GM23338 (cell line): ENCODE measurements around the gene TMEM269. TPM values are rescaled to one million over a fixed set of nuclear protein-coding genes. Genes with fewer than 3 reads are reported as not detected.
A peak's percentile ranks its signal among the peaks of the same experiment; 100 is the strongest.

Source experiments
- ATAC-seq: fragments of 200-7000 bp; cut with Tn5 transposase; 3 replicates; pipeline ENCODE4 v1.9.1; 2020
- DNase-seq: peaks from one replicate; pipeline ENCODE4 v3.0.0-alpha.2; 2015; ENCODE audit warnings: low spot score
- H2AFZ ChIP-seq: fragments of 200-600 bp; sonication (generic); 2 replicates; pipeline ENCODE4 v1.8.0; 2016; ENCODE audit warnings: antibody characterized with exemption, mild to moderate bottlenecking, moderate library complexity
- H3F3A ChIP-seq: fragments of 200-600 bp; sonication (generic); replicated peaks from 2 replicates; pipeline ENCODE4 v1.8.0; 2017; ENCODE audit warnings: antibody characterized with exemption, mixed run types, low read depth
- H3K27ac ChIP-seq: fragments of 200-600 bp; sonication (generic); 2 replicates; pipeline ENCODE4 v1.6.1; 2016; ENCODE audit warnings: low read depth
- H3K27me3 ChIP-seq: fragments of 200-600 bp; sonication (generic); 2 replicates; pipeline ENCODE4 v1.8.0; 2016; ENCODE audit warnings: mild to moderate bottlenecking, mixed run types, moderate library complexity; ENCODE audit not compliant: insufficient read depth
- H3K36me3 ChIP-seq: fragments of 200-600 bp; sonication (generic); 2 replicates; pipeline ENCODE4 v1.8.0; 2016; ENCODE audit warnings: mild to moderate bottlenecking; ENCODE audit not compliant: insufficient read depth
- H3K4me1 ChIP-seq: fragments of 200-600 bp; sonication (generic); 2 replicates; pipeline ENCODE4 v1.8.0; 2016; ENCODE audit warnings: mild to moderate bottlenecking, moderate library complexity; ENCODE audit not compliant: insufficient read depth
- H3K4me2 ChIP-seq: fragments of 200-600 bp; sonication (generic); 2 replicates; pipeline ENCODE4 v1.7.1; 2017; ENCODE audit warnings: mixed run types
- H3K4me3 ChIP-seq: fragments of 200-600 bp; sonication (generic); 2 replicates; pipeline ENCODE4 v1.6.1; 2016; ENCODE audit warnings: mixed run types
- H3K79me2 ChIP-seq: fragments of 200-600 bp; sonication (generic); replicated peaks from 2 replicates; pipeline ENCODE4 v1.8.0; 2017; ENCODE audit warnings: mild to moderate bottlenecking; ENCODE audit not compliant: insufficient read depth
- H3K9me2 ChIP-seq: fragments of 200-600 bp; sonication (generic); 2 replicates; pipeline ENCODE4 v1.8.0; 2017; ENCODE audit not compliant: insufficient read depth
- H4K20me1 ChIP-seq: fragments of 200-600 bp; sonication (generic); replicated peaks from 2 replicates; pipeline ENCODE4 v1.8.0; 2017; ENCODE audit warnings: mild to moderate bottlenecking; ENCODE audit not compliant: insufficient read depth
- H3K27ac Mint-ChIP-seq: 2 replicates; pipeline ENCODE4 v1.8.0; 2020; ENCODE audit warnings: inconsistent platforms, mild to moderate bottlenecking, moderate library complexity, mixed read lengths
- H3K27me3 Mint-ChIP-seq: 3 replicates; pipeline ENCODE4 v1.8.0; 2022; ENCODE audit warnings: low read depth, mild to moderate bottlenecking, moderate library complexity, mixed read lengths, inconsistent platforms; ENCODE audit not compliant: insufficient read depth, poor library complexity
- H3K36me3 Mint-ChIP-seq: 3 replicates; pipeline ENCODE4 v1.8.0; 2021; ENCODE audit warnings: low read depth, mild to moderate bottlenecking, inconsistent platforms, moderate library complexity, mixed read lengths
- H3K4me1 Mint-ChIP-seq: 3 replicates; pipeline ENCODE4 v1.8.0; 2020; ENCODE audit warnings: mild to moderate bottlenecking, inconsistent platforms, mixed read lengths
- H3K4me3 Mint-ChIP-seq: 3 replicates; pipeline ENCODE4 v1.8.0; 2021; ENCODE audit warnings: moderate library complexity, mild to moderate bottlenecking, inconsistent platforms, mixed read lengths
- H3K9me3 Mint-ChIP-seq: 3 replicates; pipeline ENCODE4 v1.8.0; 2020; ENCODE audit warnings: moderate library complexity, mild to moderate bottlenecking, inconsistent platforms, mixed read lengths
- CREB1 ChIP-seq: fragments of 250-450 bp; sonication (Bioruptor Pico); IDR thresholded peaks from 2 replicates; pipeline ENCODE4 v1.5.0; 2020; ENCODE audit warnings: low read depth, mild to moderate bottlenecking, moderate library complexity
- EZH2 ChIP-seq: fragments of 200-600 bp; sonication (generic); IDR thresholded peaks from one replicate; pipeline ENCODE4 v1.8.0; 2017; ENCODE audit warnings: antibody characterized with exemption, mild to moderate bottlenecking, low read depth; ENCODE audit not compliant: unreplicated experiment
- EZH2phosphoT487 ChIP-seq: fragments of 200-600 bp; sonication (generic); IDR thresholded peaks from one replicate; pipeline ENCODE4 v1.8.1; 2018; ENCODE audit warnings: antibody characterized with exemption; ENCODE audit not compliant: unreplicated experiment
- JUNB ChIP-seq: IDR thresholded peaks from one replicate; pipeline ENCODE4 v1.6.1; 2016; ENCODE audit warnings: antibody characterized with exemption; ENCODE audit not compliant: unreplicated experiment
- NANOG ChIP-seq: IDR thresholded peaks from 2 replicates; pipeline ENCODE4 v1.6.1; 2016; ENCODE audit warnings: antibody characterized with exemption, borderline replicate concordance
- POLR2AphosphoS5 ChIP-seq: IDR thresholded peaks from 2 replicates; pipeline ENCODE4 v1.6.1; 2016; ENCODE audit warnings: antibody characterized with exemption, low read depth
- ZNF114 ChIP-seq: fragments of 250-450 bp; sonication (Bioruptor Pico); IDR thresholded peaks from 2 replicates; pipeline ENCODE4 v1.5.0; 2020; ENCODE audit warnings: mild to moderate bottlenecking, moderate library complexity
- ZNF331 ChIP-seq: fragments of 250-450 bp; sonication (Bioruptor Pico); IDR thresholded peaks from 2 replicates; pipeline ENCODE4 v1.5.0; 2020; ENCODE audit warnings: low read depth, mild to moderate bottlenecking, moderate library complexity
- polyA plus RNA-seq: library from polyadenylated mRNA; unstranded; fragments of >200 nt; fragmentation: Nextera tagmentation; extraction: Ambion mirVana; gene quantifications from 2 replicates; pipeline ENCODE4 v1.2.1, GENCODE V29; 2016
- total RNA-seq: library from RNA; depleted of rRNA; stranded (reverse); fragments of >200 nt; shearing (Covaris generic); gene quantifications from 2 replicates; pipeline ENCODE4 v1.2.3, GENCODE V29; 2014
- TF ChIP-seq, protein P1 (sequence below), 2 experiments: fragments of 200-600 bp in 1 of 2; sonication (generic) in 1 of 2; conservative IDR thresholded peaks; 2 replicates each; pipeline versions ENCODE4 v1.5.1 to v1.6.1; 2016 to 2017; ENCODE audit warnings: antibody characterized with exemption in 2 of 2, low read depth in 2 of 2, mild to moderate bottlenecking in 2 of 2, moderate library complexity in 1 of 2
- TF ChIP-seq, protein P2 (sequence below): IDR thresholded peaks from 2 replicates; pipeline ENCODE4 v1.6.1; 2016; ENCODE audit warnings: antibody characterized with exemption
- TF ChIP-seq, protein P3 (sequence below): IDR thresholded peaks from one replicate; pipeline ENCODE4 v1.6.1; 2018; ENCODE audit warnings: antibody characterized with exemption; ENCODE audit not compliant: unreplicated experiment

The TMEM269 gene
- total and polyA plus RNA-seq, 2 experiments from 2014 or later, result 0.31 to 0.45 TPM

DNA sequence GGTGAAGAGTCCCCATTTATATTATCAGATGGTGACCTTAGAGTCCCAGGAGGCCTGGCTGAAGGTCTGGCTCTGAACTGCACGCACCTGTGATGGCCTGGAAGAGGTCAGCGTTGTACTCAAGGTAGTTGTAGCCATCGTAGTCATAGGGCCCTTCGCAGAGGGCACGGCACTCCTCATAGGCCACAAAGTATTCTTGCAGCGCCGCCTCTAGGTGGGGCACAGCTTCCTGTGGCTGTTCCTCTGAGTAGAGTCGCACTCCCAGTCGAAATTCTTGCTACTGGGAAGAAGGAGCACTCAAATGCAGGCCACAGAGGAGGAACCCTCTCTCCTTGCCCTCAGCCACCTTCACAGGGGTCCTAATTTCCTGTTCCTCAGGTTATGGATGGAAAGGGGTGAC is 25.7 kb upstream of the TMEM269 start:
- 0 out of 2 replicates have a peak overlapping the region, but pooled peaks have one; percentile 19 for H3K27ac ChIP-seq
- H3K79me2 ChIP-seq, result peaks cover 17% of the 10 kb centered on the region
- no peaks in the 10 kb centered on the region for H3K4me1 ChIP-seq
- no peaks in the 10 kb centered on the region; the same call in 1 of the 2 replicates for H3K9me2 ChIP-seq
- no peak overlapping the region for H2AFZ ChIP-seq
- no peak overlapping the region for H3K4me3 Mint-ChIP-seq
- ATAC-seq, result peak; percentile 91
- peaks cover 1% of the 10 kb centered on the region; the same call in 1 of the 3 replicates for H3K9me3 Mint-ChIP-seq
- H3K4me3 ChIP-seq, result no peak overlapping the region
- no peak overlapping the region for H3K4me2 ChIP-seq
- H3F3A ChIP-seq, result 0 out of 2 replicates have a peak, but pooled peaks cover 6% of the 10 kb centered on the region
- peaks cover 2% of the 10 kb centered on the region for H3K4me1 Mint-ChIP-seq
- H3K36me3 ChIP-seq, result peaks cover 44% of the 10 kb centered on the region
- peak; percentile 65 for DNase-seq
- TF ChIP-seq, protein P1, sequence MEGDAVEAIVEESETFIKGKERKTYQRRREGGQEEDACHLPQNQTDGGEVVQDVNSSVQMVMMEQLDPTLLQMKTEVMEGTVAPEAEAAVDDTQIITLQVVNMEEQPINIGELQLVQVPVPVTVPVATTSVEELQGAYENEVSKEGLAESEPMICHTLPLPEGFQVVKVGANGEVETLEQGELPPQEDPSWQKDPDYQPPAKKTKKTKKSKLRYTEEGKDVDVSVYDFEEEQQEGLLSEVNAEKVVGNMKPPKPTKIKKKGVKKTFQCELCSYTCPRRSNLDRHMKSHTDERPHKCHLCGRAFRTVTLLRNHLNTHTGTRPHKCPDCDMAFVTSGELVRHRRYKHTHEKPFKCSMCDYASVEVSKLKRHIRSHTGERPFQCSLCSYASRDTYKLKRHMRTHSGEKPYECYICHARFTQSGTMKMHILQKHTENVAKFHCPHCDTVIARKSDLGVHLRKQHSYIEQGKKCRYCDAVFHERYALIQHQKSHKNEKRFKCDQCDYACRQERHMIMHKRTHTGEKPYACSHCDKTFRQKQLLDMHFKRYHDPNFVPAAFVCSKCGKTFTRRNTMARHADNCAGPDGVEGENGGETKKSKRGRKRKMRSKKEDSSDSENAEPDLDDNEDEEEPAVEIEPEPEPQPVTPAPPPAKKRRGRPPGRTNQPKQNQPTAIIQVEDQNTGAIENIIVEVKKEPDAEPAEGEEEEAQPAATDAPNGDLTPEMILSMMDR (conservative IDR thresholded peaks at IDR 0.05; ENCODE audit: low read depth in 2 of 2), result peak; percentile 41 to 61; a peak in 3 of 4 replicates
- TF ChIP-seq ZNF114 (CRISPR knock-in tag), result no peak
- no peaks in the 10 kb centered on the region; the same call in 1 of the 2 replicates for H4K20me1 ChIP-seq
- no peaks in the 10 kb centered on the region for H3K27me3 ChIP-seq
- peaks cover 54% of the 10 kb centered on the region for H3K36me3 Mint-ChIP-seq
- H3K27ac Mint-ChIP-seq, result no peak overlapping the region
- peaks cover 6% of the 10 kb centered on the region for H3K27me3 Mint-ChIP-seq

DNA sequence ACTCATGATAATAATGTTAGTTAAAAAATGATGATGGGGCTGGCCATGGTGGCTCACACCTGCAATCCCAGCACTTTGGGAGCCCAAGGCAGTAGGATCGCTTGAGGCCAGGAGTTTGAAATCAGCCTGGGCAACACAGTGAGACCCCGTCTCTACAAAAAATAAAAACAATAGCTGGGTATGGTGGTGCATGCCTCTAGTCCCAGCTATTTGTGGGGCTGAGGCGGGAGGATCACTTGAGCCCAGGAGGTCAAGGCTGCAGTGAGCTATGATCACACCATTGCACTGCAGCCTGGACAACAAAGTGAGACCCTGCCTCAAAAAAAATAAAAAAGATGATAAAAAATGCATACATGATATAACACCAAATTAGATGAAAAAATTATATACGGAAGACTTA is 23.2 kb upstream of the TMEM269 start:
- H3K36me3 ChIP-seq, result peaks cover 23% of the 10 kb centered on the region
- Mint-ChIP-seq H3K27ac (no peak overlapping the region), H3K36me3 (peaks cover 34% of the 10 kb centered on the region), H3K4me3 (no peak overlapping the region), H3K9me3 (no peaks in the 10 kb centered on the region), H3K27me3 (peaks cover 6% of the 10 kb centered on the region), H3K4me1 (peaks cover 2% of the 10 kb centered on the region)
- no peaks in the 10 kb centered on the region for H3K9me2 ChIP-seq
- ATAC-seq (no peak), DNase-seq (no peak)
- H3K4me2 ChIP-seq, result no peak overlapping the region
- H3K27ac ChIP-seq, result no peak overlapping the region
- H3F3A ChIP-seq, result 0 out of 2 replicates have a peak, but pooled peaks cover 6% of the 10 kb centered on the region
- peaks cover 13% of the 10 kb centered on the region for H3K4me1 ChIP-seq
- no peaks in the 10 kb centered on the region for H3K27me3 ChIP-seq
- no peak overlapping the region for H3K4me3 ChIP-seq
- no peak overlapping the region for H2AFZ ChIP-seq
- no peaks in the 10 kb centered on the region; the same call in 1 of the 2 replicates for H4K20me1 ChIP-seq
- H3K79me2 ChIP-seq, result peaks cover 31% of the 10 kb centered on the region
- no peak for TF ChIP-seq CREB1 (CRISPR knock-in tag)
- no peak for TF ChIP-seq EZH2
- TF ChIP-seq POLR2AphosphoS5, result no peak
- TF ChIP-seq NANOG, result no peak
- TF ChIP-seq, protein P2, sequence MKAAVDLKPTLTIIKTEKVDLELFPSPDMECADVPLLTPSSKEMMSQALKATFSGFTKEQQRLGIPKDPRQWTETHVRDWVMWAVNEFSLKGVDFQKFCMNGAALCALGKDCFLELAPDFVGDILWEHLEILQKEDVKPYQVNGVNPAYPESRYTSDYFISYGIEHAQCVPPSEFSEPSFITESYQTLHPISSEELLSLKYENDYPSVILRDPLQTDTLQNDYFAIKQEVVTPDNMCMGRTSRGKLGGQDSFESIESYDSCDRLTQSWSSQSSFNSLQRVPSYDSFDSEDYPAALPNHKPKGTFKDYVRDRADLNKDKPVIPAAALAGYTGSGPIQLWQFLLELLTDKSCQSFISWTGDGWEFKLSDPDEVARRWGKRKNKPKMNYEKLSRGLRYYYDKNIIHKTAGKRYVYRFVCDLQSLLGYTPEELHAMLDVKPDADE, result no peak
- TF ChIP-seq JUNB, result no peak
- TF ChIP-seq, protein P1 (conservative IDR thresholded peaks at IDR 0.05; ENCODE audit: low read depth in 2 of 2), result no peak
- TF ChIP-seq ZNF331, result no peak
- TF ChIP-seq EZH2phosphoT487, result no peak
- no peak for TF ChIP-seq ZNF114 (CRISPR knock-in tag)
- TF ChIP-seq, protein P3, sequence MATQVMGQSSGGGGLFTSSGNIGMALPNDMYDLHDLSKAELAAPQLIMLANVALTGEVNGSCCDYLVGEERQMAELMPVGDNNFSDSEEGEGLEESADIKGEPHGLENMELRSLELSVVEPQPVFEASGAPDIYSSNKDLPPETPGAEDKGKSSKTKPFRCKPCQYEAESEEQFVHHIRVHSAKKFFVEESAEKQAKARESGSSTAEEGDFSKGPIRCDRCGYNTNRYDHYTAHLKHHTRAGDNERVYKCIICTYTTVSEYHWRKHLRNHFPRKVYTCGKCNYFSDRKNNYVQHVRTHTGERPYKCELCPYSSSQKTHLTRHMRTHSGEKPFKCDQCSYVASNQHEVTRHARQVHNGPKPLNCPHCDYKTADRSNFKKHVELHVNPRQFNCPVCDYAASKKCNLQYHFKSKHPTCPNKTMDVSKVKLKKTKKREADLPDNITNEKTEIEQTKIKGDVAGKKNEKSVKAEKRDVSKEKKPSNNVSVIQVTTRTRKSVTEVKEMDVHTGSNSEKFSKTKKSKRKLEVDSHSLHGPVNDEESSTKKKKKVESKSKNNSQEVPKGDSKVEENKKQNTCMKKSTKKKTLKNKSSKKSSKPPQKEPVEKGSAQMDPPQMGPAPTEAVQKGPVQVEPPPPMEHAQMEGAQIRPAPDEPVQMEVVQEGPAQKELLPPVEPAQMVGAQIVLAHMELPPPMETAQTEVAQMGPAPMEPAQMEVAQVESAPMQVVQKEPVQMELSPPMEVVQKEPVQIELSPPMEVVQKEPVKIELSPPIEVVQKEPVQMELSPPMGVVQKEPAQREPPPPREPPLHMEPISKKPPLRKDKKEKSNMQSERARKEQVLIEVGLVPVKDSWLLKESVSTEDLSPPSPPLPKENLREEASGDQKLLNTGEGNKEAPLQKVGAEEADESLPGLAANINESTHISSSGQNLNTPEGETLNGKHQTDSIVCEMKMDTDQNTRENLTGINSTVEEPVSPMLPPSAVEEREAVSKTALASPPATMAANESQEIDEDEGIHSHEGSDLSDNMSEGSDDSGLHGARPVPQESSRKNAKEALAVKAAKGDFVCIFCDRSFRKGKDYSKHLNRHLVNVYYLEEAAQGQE, result no peak
